Right renal pelvis (tissue), 4 donors: ENCODE data around the gene STK4. TPM values are rescaled to one million over a fixed set of nuclear protein-coding genes. Genes with fewer than 3 reads are reported as not detected.

Experiments used
- DNase-seq, 4 donors: peaks; one replicate each; pipeline ENCODE4 v3.0.0-alpha.2; 2013; ENCODE audit warnings: low read depth in 4 of 4, low spot score in 3 of 4, missing footprints in 1 of 4
- polyA plus RNA-seq, 4 donors: library from polyadenylated mRNA; unstranded; fragments of 120-200 nt; gene quantifications; one replicate each; pipeline ENCODE4 v1.2.1, GENCODE V29; 2013; ENCODE audit not compliant: insufficient read length in 4 of 4

The STK4 gene
- polyA plus RNA-seq, 4 donors: 16.5 to 23.5 (median 21.5) TPM

DNA sequence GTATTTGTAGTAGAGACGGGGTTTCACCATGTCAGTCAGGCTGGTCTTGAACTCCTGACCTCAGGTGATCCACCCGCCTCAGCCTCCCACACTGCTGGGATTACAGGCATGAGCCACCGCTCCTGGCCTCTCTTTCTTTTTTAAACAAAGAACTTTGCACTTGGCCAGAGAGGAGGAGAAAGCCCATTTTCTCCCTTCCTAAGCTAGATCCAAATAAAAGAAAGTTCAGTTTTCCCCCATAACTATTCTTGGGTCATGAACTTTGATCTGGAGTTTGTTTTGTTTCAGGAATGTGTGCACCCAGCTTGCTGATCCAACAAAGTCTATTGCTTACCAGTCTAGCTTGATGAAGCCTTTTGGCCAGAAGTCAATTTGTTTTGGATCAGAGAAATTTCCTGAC, 111.2 kb downstream of the STK4 start:
- no peak for DNase-seq

- no peak for DNase-seq
Measured at GRCh38 chr20:45080867-45081624, 114.7 kb downstream of the STK4 start.

- DNase-seq: no peak
Measured at GRCh38 chr20:45082468-45082867, 116.2 kb downstream of the STK4 start.

DNA sequence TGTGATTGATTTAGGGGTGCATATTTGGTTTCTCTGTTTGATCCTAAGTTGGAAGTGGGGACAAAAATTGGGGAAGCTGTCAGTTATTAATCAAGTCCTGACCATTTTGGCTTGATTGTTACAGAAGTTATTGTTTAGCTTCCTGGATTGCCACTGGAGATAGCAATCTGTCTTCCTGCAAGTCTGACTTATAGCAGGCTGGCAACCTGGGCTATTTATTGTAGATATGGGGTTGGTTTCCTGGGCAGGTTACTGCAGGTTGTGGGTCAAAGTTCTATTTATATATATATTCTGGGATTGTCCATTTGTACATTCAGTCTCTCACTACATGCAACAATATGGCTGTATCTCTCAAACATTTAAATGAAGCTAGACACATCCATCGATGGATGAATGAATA, 116.8 kb downstream of the STK4 start:
- no peak for DNase-seq

DNA sequence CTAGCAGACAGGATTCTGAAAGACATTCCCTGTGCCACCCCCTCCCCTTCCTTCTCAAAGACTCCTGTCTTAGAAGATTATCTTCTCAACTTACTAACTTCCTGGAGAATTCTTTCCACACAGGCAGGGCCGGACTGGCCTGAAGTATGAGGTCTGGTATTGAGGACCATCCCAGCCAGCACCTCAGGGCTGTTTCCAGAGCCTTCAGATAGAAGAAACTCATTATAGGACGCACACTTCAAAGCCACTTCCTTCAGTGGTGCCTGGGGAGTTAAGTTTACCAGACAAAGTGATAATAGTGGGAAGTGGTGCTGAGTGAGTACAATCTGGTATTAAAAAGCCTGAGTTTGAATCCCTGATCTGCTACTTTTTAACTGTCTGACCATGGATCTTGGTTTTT, 119.0 kb downstream of the STK4 start:
- DNase-seq: no peak

GRCh38 chr20:45085867-45086266, 119.6 kb downstream of the STK4 start:
- no peak for DNase-seq

DNA sequence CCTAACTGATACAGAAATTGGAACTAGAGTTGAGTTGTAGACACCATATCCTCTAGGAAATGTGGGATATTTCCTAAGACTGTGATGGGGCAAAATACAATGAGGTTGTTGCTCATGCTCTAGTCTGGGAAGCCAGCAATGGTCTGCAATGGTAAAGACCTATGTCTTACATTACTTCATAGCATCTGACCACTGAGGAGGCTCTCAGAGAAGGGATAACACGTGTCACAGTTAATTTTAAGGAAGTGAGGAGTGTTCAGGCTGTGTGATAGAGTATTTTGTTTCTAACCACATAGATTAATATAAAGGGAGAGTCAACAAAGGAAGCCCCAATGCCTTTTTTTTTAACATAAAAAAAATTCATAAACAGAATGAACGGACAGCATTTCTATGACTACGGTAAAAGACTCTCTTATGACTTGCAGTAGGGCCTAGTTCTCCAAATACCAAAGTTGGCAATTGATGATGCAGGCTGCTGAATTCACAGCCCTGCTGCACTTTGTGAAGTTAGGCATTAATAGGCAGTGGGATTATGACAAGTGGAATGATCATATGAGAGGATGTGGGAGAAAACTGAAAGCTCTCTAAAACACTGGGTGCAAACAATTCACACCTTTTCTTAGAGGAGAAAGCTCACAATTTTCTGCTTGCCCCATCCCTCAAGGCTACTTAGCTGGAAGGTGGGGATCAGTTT, 120.9 kb downstream of the STK4 start:
- no peak for DNase-seq

- DNase-seq: no peak
Measured at GRCh38 chr20:45087814-45088213, 121.5 kb downstream of the STK4 start.

DNA sequence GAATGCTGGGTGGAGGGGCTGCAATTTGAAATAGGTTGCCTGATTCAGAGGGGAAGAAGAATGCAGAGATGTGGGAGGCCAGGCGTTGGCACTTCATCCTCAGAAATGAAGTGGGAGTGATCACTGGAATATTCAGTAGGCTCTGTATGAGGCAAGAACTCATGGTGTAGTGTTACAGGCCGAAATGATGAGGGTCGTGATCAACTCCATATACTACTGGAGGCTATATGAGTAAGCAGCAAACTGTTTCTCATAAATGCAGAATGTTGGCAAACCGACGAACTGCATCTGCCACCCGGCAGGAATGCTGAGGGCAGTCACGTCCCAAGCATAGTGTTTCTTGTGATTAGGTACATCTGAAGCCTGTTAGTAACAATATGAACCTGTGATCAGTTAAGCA, 121.9 kb downstream of the STK4 start:
- peak in 1 of 4 donors; percentile 12 for DNase-seq

DNA sequence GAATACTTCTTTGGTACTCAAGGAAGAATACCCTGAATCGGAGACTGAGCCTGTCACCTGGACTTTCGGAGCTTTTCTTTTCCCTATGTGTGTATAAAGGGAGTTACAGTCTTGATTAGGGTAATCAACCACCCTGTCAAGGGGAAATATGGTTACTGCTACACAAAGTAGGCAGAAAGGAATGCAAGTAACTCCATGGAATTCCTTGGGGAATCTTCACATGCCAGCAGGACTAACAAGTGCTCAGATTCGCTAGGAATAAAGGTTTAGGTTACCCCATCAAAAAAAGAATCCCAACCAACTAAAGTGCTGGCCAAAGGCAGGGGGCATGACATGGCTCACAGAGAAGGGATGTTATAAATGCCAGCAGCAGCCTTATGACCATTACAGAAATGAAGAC, 124.2 kb downstream of the STK4 start:
- DNase-seq: no peak

- DNase-seq: no peak
Measured at GRCh38 chr20:45091366-45091765, 125.1 kb downstream of the STK4 start.

DNA sequence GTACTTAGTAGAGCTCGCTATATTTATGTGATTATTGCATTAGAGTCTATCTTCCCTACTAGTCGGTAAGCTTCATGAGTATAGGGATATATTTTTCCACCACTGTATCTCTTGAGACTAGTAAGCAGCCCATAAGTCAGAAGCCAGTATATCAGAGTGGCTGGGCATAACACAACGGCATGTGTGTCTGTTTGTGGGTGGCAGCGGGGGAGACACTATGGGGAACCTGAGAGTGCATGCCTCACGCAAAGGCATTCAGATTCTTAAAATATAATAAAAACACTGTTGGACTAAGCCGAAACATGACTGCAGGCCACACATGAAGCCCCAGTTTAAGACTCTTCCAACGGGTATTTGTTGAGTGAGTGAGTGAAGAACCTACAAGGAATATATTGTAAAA, 126.6 kb downstream of the STK4 start:
- no peak for DNase-seq

DNA sequence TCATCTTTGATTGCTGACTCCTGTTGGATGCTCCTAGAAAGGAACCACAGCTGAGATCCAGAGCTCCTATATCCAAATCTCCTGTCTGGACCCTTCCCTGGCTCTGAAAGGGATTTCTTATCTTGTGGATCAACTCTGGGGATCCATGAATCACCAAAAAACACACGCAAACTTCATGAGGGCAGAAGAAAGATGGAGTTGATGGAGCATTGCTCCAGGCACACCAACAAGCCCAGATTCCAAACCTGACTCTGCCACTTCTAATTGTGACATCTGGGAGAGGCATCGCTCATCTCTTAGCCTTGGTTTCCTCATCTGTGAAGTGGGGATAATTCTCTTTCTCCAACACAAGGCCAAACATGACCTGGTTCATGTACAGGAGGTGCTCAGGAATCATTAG, 127.9 kb downstream of the STK4 start:
- no peak for DNase-seq

DNA sequence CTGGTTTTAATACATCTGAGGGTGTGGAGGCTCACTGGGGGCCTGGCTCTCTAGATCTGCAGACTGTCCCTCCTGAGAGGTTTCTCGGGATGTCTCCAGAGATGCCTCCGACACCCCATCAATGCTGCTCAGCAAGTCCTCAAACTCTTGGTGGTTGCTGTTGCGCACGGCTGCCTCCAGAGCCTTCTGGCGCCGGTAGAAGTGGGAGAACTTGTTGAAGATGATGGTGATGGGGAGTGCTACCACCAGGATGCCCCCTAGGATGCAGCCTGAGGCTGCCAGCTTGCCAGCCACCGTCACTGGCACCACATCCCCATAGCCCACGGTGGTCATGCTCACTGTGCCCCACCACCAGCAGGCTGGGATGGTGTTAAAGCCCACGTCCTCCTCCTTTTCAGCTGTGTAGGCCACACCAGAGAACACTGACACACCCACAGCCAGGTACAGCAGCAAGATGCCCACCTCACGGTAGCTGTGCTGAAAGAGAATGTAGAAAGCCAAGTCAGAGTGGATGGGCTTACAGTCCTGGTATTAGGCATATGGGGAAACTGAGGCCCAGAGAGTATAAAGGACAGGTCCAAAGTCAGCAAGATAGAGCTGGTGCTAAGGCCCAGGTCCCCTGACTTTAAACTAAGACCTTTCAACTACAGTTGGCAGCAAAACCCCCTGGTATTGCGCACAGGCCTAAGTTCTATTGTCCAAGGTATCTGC, 128.7 kb downstream of the STK4 start:
- DNase-seq: no peak

GRCh38 chr20:45095805-45096238, 129.5 kb downstream of the STK4 start:
- peak in 3 of 4 donors; percentile 10 to 38 (median 22) for DNase-seq

- no peak for DNase-seq
Measured at GRCh38 chr20:45096781-45097180, 130.5 kb downstream of the STK4 start.

DNA sequence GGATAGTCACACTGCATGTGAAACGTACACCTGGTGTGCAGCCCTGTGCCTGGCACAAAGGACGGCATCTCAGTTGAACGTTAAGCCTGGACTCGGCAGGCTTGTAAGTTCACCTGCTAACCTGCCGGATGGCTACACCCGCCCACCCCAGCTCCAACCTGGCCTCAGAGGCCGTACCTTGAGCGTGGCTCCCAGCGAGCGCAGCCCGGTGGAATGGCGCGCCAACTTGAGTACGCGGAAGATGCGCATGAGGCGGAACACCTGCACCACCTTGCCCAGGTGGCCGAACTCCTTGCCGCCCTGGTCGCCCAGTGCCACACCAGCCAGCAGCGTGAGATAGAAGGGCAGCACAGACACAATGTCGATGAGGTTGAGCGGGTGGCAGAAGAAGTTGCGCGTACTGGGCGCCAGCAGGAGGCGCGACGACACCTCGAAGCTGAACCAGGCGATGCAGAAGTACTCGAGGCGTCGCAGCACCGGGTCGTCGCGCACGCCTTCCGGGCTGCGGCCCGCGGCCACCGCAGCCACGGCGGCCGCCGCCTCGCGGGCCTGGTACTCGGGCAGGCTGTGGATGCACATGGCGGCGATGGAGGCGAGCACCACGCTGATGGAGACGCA, 131.3 kb downstream of the STK4 start:
- DNase-seq: peak in 3 of 4 donors; percentile 22 to 35 (median 25)

GRCh38 chr20:45098103-45098773, 131.9 kb downstream of the STK4 start:
- DNase-seq: peak; percentile 15 to 20 (median 17)

GRCh38 chr20:45100563-45101245, 134.4 kb downstream of the STK4 start, which contains the start of gene KCNS1:
KCNS1 (minus strand) TSS chr20:45101127; CDS start chr20:45099236, 1,891 bp downstream.
- DNase-seq: no peak

DNA sequence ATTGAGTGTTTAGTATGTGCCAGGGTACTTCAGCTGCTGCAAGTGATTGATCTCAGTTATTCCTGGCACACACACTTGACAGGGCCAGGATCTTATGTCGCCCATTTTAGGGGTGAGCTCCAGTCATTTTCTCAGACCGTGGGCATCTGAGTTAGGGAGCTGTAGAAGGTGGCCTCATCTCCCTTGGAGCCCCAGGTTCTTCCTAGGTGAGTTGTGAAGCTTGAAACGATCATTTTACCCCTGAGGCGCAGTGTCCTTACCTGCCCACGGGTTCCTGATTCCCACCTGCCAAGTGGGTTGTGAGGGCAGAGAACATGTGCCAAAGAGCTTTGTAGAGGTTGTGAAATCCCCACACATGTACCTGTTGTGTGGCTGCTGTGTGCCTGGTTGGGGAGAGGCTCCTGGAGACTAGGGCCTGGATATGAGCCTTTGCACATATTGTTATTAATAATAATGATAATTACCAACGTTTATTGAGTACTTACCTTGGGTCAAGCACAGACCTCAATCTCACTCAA, 135.1 kb downstream of the STK4 start:
- DNase-seq: no peak
